SK-N-SH (cell line): Measurements from ENCODE around the gene PACC1.

Source experiments
- CTCF ChIP-seq: fragments of 200-600 bp; sonication (generic); IDR thresholded peaks from 2 replicates; pipeline ENCODE4 v1.6.1; 2017; ENCODE audit warnings: antibody characterized with exemption, mild to moderate bottlenecking, moderate library complexity
- FOXM1 ChIP-seq: IDR thresholded peaks from 2 replicates; pipeline ENCODE4 v1.4.0; 2012; ENCODE audit warnings: low read depth, mild to moderate bottlenecking
- GABPA ChIP-seq: IDR thresholded peaks from 2 replicates; pipeline ENCODE4 v1.4.0; 2012; ENCODE audit warnings: low read depth, mild to moderate bottlenecking

DNA sequence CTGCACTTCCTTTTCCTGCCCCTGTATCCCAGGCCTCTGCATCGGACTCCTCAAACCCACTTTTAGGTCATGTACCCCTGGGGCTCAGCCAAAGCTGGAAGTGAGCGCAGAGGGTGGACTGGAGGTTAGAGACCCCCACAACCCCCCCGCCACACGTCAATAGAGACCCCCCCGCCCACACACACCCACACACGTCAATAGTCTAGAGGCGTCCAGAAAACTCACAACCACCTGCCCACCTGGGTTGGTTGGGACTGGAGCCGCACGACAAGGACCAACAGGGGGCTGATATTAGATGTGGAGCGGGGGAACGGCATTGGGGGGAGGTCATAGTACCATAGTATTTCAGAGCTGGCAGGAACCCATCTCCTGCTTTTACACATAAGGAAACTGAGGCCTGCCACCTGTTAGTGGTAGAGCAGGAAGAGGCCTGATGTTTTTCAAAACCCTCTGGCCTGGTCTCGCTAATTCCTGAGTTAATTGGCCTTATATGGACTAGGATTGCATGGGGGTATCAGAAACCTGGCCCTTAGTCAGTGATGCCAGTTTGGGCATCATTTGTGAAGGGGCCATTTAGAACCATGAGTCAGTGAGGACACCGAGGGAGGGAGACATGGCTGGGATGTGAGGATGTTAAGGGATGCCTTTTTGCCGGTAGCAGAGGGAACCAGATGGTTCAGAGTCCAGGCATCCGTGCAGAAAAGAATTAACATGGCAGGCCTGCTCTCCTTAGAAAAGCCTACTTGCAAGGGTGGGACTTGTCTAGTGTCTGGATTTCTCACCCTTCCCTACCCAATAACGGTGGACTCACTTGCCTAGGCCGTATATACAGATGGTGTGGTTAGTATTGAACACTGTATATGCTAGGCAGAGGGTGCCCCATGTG, 19.1 kb upstream of the PACC1 start:
- TF ChIP-seq CTCF, result no peak
- TF ChIP-seq FOXM1, result no peak
- TF ChIP-seq GABPA, result no peak
